Upper lobe of right lung (tissue), 1 donor: Measurements from ENCODE around the gene TDRD1. TPM values are rescaled to one million over a fixed set of nuclear protein-coding genes. Genes with fewer than 3 reads are reported as not detected.
A peak's percentile ranks its signal among the peaks of the same experiment; 100 is the strongest.

Experiments used
- ATAC-seq: fragments of 200-7000 bp; cut with Tn5 transposase; one replicate; pipeline ENCODE4 v1.9.1; 2020; ENCODE audit warnings: mild to moderate bottlenecking, moderate library complexity
- DNase-seq: peaks from one replicate; pipeline ENCODE4 v3.0.0-alpha.2; 2020
- H3K27ac ChIP-seq: fragments of 200-600 bp; one replicate; pipeline ENCODE4 v1.8.0; 2022
- H3K27me3 ChIP-seq: fragments of 200-600 bp; one replicate; pipeline ENCODE4 v1.8.0; 2022; ENCODE audit warnings: mild to moderate bottlenecking
- H3K36me3 ChIP-seq: fragments of 200-600 bp; one replicate; pipeline ENCODE4 v1.8.0; 2022
- H3K4me1 ChIP-seq: fragments of 200-600 bp; one replicate; pipeline ENCODE4 v1.8.0; 2022
- H3K4me3 ChIP-seq: fragments of 200-600 bp; one replicate; pipeline ENCODE4 v1.8.0; 2022; ENCODE audit warnings: mild to moderate bottlenecking
- H3K9me3 ChIP-seq: fragments of 200-600 bp; one replicate; pipeline ENCODE4 v1.8.0; 2022
- intact Hi-C: fragments of 100-400 bp; cut with DNase I; formaldehyde crosslinking; loops from one replicate; pipeline ENCODE4 v1.11.0; 2022
- total RNA-seq: library from RNA; stranded (reverse); fragmentation: NEBNext Ultra II Directional; extraction: Animal tissue kit (Norgen Biotek cat#: 25700); gene quantifications from one replicate; pipeline ENCODE4 v1.2.1, GENCODE V29; 2021
- TF ChIP-seq, protein P1 (sequence below): fragments of 200-600 bp; IDR thresholded peaks from one replicate; pipeline ENCODE4 v1.8.0; 2022; ENCODE audit warnings: antibody characterized with exemption
- donor health status: DM: no; HTN: yes; CAD: no; lungs with severe emphysema.

Gene TDRD1
- total RNA-seq, 1 donor from 2014 or later = 0.14 TPM

DNA sequence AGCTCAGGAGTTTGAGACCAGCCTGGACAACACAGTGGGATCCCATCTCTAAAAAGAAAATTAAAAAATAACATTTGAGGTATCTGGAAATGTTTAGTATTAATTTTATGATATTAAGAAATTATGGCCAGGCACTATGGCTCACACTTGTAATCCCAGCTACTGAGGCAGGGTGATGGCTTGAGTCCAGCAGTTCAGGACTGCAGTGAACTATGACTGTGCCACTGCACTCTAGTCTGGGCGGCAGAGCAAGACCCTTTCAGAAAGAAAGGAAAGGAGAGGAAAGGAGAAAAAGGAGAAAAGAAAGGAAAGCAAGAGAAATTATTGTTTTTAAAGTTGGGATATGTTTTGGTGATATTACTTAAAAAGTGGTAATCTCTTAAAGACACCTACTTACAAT lies 2.6 kb upstream of the TDRD1 start:
- Histone ChIP-seq H3K4me1 (peaks cover 14% of the 10 kb centered on the region), H3K4me3 (no peak overlapping the region), H3K27me3 (no peaks in the 10 kb centered on the region), H3K27ac (no peak overlapping the region), H3K36me3 (no peaks in the 10 kb centered on the region), H3K9me3 (no peaks in the 10 kb centered on the region)
- ATAC-seq = no peak
- TF ChIP-seq, protein P1, sequence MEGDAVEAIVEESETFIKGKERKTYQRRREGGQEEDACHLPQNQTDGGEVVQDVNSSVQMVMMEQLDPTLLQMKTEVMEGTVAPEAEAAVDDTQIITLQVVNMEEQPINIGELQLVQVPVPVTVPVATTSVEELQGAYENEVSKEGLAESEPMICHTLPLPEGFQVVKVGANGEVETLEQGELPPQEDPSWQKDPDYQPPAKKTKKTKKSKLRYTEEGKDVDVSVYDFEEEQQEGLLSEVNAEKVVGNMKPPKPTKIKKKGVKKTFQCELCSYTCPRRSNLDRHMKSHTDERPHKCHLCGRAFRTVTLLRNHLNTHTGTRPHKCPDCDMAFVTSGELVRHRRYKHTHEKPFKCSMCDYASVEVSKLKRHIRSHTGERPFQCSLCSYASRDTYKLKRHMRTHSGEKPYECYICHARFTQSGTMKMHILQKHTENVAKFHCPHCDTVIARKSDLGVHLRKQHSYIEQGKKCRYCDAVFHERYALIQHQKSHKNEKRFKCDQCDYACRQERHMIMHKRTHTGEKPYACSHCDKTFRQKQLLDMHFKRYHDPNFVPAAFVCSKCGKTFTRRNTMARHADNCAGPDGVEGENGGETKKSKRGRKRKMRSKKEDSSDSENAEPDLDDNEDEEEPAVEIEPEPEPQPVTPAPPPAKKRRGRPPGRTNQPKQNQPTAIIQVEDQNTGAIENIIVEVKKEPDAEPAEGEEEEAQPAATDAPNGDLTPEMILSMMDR = no peak
- no peak for DNase-seq
- intact Hi-C loops = no loop called here

- Histone ChIP-seq H3K4me3 (no peak overlapping the region), H3K36me3 (no peaks in the 10 kb centered on the region), H3K9me3 (no peaks in the 10 kb centered on the region), H3K4me1 (peaks cover 11% of the 10 kb centered on the region), H3K27ac (no peak overlapping the region), H3K27me3 (no peaks in the 10 kb centered on the region)
- DNase-seq (no peak), ATAC-seq (no peak)
- intact Hi-C loops = no loop called here
- TF ChIP-seq, protein P1 = no peak
Observed at GRCh38 chr10:114179747-114180146, 594 bp downstream of the TDRD1 start.

DNA sequence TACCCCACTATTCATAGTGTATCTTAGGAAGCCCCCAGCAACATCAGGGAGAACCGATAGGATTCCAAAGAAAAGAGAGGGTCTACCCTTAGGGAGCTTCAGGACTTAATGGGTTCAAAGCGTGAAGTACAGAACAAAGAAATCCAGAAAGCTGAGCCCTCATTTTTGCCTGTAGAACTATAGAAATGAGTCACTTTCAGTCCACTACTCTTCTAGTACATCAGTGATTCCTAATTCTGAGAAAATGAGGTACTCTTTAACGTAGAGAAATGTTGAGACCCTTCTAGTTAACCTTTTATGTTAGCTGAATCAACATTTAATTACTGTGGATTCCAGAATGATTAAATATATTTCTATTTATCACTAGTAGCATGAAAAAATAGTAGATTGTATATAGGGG lies 1.8 kb downstream of the TDRD1 start:
- no peak for DNase-seq
- H3K27me3 ChIP-seq = no peaks in the 10 kb centered on the region
- H3K36me3 ChIP-seq = no peaks in the 10 kb centered on the region
- no peak overlapping the region for H3K4me3 ChIP-seq
- intact Hi-C loops = no loop called here
- no peak overlapping the region for H3K27ac ChIP-seq
- H3K9me3 ChIP-seq = no peaks in the 10 kb centered on the region
- peaks cover 11% of the 10 kb centered on the region for H3K4me1 ChIP-seq
- no peak for ATAC-seq
- TF ChIP-seq, protein P1 = no peak

DNA sequence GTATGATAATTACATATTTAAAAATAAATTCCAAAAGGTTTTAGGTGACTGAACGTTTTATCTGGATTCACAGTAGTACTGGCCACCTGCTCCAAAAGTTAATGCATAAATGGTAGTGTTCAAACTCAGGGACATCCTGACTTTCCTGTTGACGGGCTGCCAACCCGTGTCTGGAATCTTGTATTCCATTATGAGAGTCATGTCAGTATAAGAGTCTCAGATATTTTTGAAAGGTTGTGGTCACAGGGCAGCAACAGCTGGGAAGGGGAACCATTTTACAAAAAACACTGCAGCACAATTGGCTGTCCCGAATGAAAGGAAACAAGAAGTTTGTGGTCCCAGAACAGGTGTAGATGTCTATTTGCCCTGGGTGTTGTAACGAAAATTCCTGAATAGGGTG lies 2.8 kb downstream of the TDRD1 start:
- Histone ChIP-seq H3K27ac (no peak overlapping the region), H3K36me3 (no peaks in the 10 kb centered on the region), H3K4me1 (peaks cover 11% of the 10 kb centered on the region), H3K27me3 (no peaks in the 10 kb centered on the region), H3K9me3 (no peaks in the 10 kb centered on the region), H3K4me3 (no peak overlapping the region)
- intact Hi-C loops = no loop called here
- ATAC-seq = peak; percentile 75
- TF ChIP-seq, protein P1 = no peak
- peak; percentile 69 for DNase-seq

GRCh38 chr10:114183563-114183962 lies 4.4 kb downstream of the TDRD1 start:
- no peaks in the 10 kb centered on the region for H3K36me3 ChIP-seq
- no peak overlapping the region for H3K4me3 ChIP-seq
- no peak for ATAC-seq
- intact Hi-C loops = no loop called here
- TF ChIP-seq, protein P1 = no peak
- no peaks in the 10 kb centered on the region for H3K27me3 ChIP-seq
- no peak overlapping the region for H3K27ac ChIP-seq
- peaks cover 11% of the 10 kb centered on the region for H3K4me1 ChIP-seq
- H3K9me3 ChIP-seq = no peaks in the 10 kb centered on the region
- no peak for DNase-seq

- Histone ChIP-seq H3K9me3 (no peaks in the 10 kb centered on the region), H3K36me3 (no peaks in the 10 kb centered on the region), H3K4me3 (no peak overlapping the region), H3K4me1 (peaks cover 11% of the 10 kb centered on the region), H3K27ac (no peak overlapping the region), H3K27me3 (no peaks in the 10 kb centered on the region)
- no peak for ATAC-seq
- intact Hi-C loops = no loop called here
- TF ChIP-seq, protein P1 = no peak
- DNase-seq = no peak
Observed at GRCh38 chr10:114184276-114184675, 5.1 kb downstream of the TDRD1 start.
